Transverse colon (tissue), 4 donors: ENCODE data around the gene EPN2. TPM values are rescaled to one million over a fixed set of nuclear protein-coding genes. Genes with fewer than 3 reads are reported as not detected.

Experiments used
- DNase-seq: peaks from one replicate; pipeline ENCODE4 v3.0.0-alpha.2; 2019
- H3K27ac ChIP-seq, 4 donors: fragments of 200-600 bp; sonication (generic); 2 replicates each; pipeline ENCODE4 v1.5.1; 2016 to 2018; ENCODE audit warnings: inconsistent platforms in 4 of 4
- H3K27me3 ChIP-seq: fragments of 200-600 bp; sonication (generic); 2 replicates; pipeline ENCODE4 v1.5.1; 2017; ENCODE audit warnings: inconsistent platforms
- H3K36me3 ChIP-seq, 4 donors: fragments of 200-600 bp; sonication (generic); 2 replicates each; pipeline ENCODE4 v1.5.1; 2017 to 2019; ENCODE audit warnings: inconsistent platforms in 4 of 4
- H3K4me1 ChIP-seq, 4 donors: fragments of 200-600 bp; sonication (generic); 2 replicates each; pipeline ENCODE4 v1.5.1; 2017 to 2020; ENCODE audit warnings: inconsistent platforms in 4 of 4
- H3K4me3 ChIP-seq, 4 donors: fragments of 200-600 bp; sonication (generic); 1 replicate in 1 of 4; 2 replicates in 3 of 4; pipeline versions ENCODE4 v1.5.1 to v1.6.1; 2017 to 2019; ENCODE audit warnings: inconsistent platforms in 4 of 4
- H3K9me3 ChIP-seq, 2 donors: fragments of 200-600 bp; sonication (generic); 2 replicates each; pipeline ENCODE4 v1.5.1; 2017 to 2019; ENCODE audit warnings: inconsistent platforms in 2 of 2
- CTCF ChIP-seq, 5 experiments: fragments of 200-600 bp in 3 of 5; fragments of 450-650 bp in 2 of 5; sonication (generic) in 3 of 5; IDR thresholded peaks; 1 replicate in 2 of 5; 2 replicates in 3 of 5; pipeline ENCODE4 v1.5.1; 2016 to 2017; ENCODE audit warnings: antibody characterized with exemption in 5 of 5, inconsistent platforms in 3 of 5, mild to moderate bottlenecking in 2 of 5, moderate library complexity in 1 of 5
- EP300 ChIP-seq: sonication (generic); formaldehyde crosslinking; IDR thresholded peaks from one replicate; pipeline ENCODE4 v1.6.1; 2017; ENCODE audit warnings: antibody characterized with exemption, low read depth
- POLR2A ChIP-seq: fragments of 450-650 bp; IDR thresholded peaks from one replicate; pipeline ENCODE4 v1.6.1; 2016; ENCODE audit warnings: antibody characterized with exemption, mild to moderate bottlenecking, moderate library complexity
- POLR2AphosphoS5 ChIP-seq, 3 donors: sonication (generic); formaldehyde crosslinking; IDR thresholded peaks; one replicate each; pipeline ENCODE4 v1.6.1; 2016; ENCODE audit warnings: antibody characterized with exemption in 3 of 3
- WGBS, 2 donors: methylation state at CpG; one replicate each; pipeline ENCODE4 v1.1.5; 2018; ENCODE audit warnings: low coverage in 1 of 2; 5-methylcytosine and 5-hydroxymethylcytosine counted together
- in situ Hi-C, 4 donors: fragments of 200-750 bp; cut with MboI; loops; one replicate each; pipeline versions ENCODE4 v1.15.0 to v1.15.1; 2017; ENCODE audit warnings: low sequenced_read_pairs in 3 of 4, low pct_ligation_motif_present in 1 of 4, low pct_unique_long_range_greater_than_20kb in 1 of 4
- intact Hi-C: fragments of 100-400 bp; cut with DNase I; formaldehyde crosslinking; loops from one replicate; pipeline ENCODE4 v1.15.1; 2023; ENCODE audit warnings: low total_unique reads
- total RNA-seq, 4 donors: library from RNA; depleted of rRNA; stranded (reverse); fragments of >200 nt; gene quantifications; one replicate each; pipeline ENCODE4 v1.1.0, GENCODE V29; 2016

Gene EPN2
- total RNA-seq, 4 donors from 2014 or later, result 30.4 to 98.7 (median 65.5) TPM

- 97% methylated on average over 4 of the region's 4 CpGs; no CpG with 5 or more reads in 1 of the 2 donors for WGBS, 2 donors
- DNase-seq, result no peak
- peaks cover 2 to 12% (median 4%) of the 10 kb centered on the region in 4 donors for H3K4me1 ChIP-seq
- H3K36me3 ChIP-seq, result no peaks in the 10 kb centered on the region
- H3K27ac ChIP-seq, result no peak overlapping the region
- in situ Hi-C loops, result loop anchor here (5.0 to 25.0 kb wide), 5 partner anchors 77 to 397 kb away; partner anchors contain the start of gene ALDH3A2 (in 1 of the 4)
- H3K4me3 ChIP-seq, result no peak overlapping the region
- no peaks in the 10 kb centered on the region for H3K27me3 ChIP-seq
- TF ChIP-seq POLR2A (no peak), EP300 (no peak), POLR2AphosphoS5 (IDR thresholded peaks at IDR 0.05) (no peak), CTCF (IDR thresholded peaks at IDR 0.05) (no peak)
- H3K9me3 ChIP-seq, result no peaks in the 10 kb centered on the region
- intact Hi-C loops, result loop anchor here (5.0 to 10.0 kb wide), 3 partner anchors 69 to 397 kb away; no protein-coding TSS in a partner anchor
These were observed 131.1 kb downstream of the EPN2 start for GRCh38 chr17:19368229-19368628.

- Histone ChIP-seq H3K9me3 (no peaks in the 10 kb centered on the region), H3K27me3 (no peaks in the 10 kb centered on the region), H3K4me3 (no peak overlapping the region), H3K36me3 (no peaks in the 10 kb centered on the region), H3K4me1 (peaks cover 0 to 12% (median 4%) of the 10 kb centered on the region in 4 donors), H3K27ac (peak overlapping the region in 1 of 4 donors; percentile 18)
- peak in 1 of 3 donors; percentile 11 for TF ChIP-seq POLR2AphosphoS5 (IDR thresholded peaks at IDR 0.05)
- TF ChIP-seq CTCF (IDR thresholded peaks at IDR 0.05), result no peak
- intact Hi-C loops (loop anchor here (5.0 to 10.0 kb wide), 3 partner anchors 68 to 396 kb away; no protein-coding TSS in a partner anchor), in situ Hi-C loops (loop anchor here (5.0 to 25.0 kb wide), 5 partner anchors 76 to 396 kb away; partner anchors contain the start of gene ALDH3A2 (in 1 of the 4))
- WGBS, 2 donors, result 64 to 81% methylated on average over 6 to 16 of the region's 16 CpGs
- peak; percentile 65 for DNase-seq
These were observed 132.1 kb downstream of the EPN2 start for GRCh38 chr17:19369107-19369778.

GRCh38 chr17:19369846-19370492 is 132.8 kb downstream of the EPN2 start:
- in situ Hi-C loops, result loop anchor here (5.0 to 25.0 kb wide), 5 partner anchors 75 to 395 kb away; partner anchors contain the start of gene ALDH3A2 (in 1 of the 4)
- peak; percentile 43 for DNase-seq
- peak overlapping the region in 1 of 4 donors; percentile 5 for H3K27ac ChIP-seq

More at GRCh38 chr17:19369846-19370492, 132.8 kb downstream of the EPN2 start:
- WGBS, 2 donors, result 72% methylated on average over 12 of the region's 12 CpGs; no CpG with 5 or more reads in 1 of the 2 donors
- Histone ChIP-seq H3K4me1 (peaks cover 0 to 12% (median 4%) of the 10 kb centered on the region in 4 donors), H3K4me3 (no peak overlapping the region), H3K9me3 (no peaks in the 10 kb centered on the region), H3K36me3 (no peaks in the 10 kb centered on the region), H3K27me3 (no peaks in the 10 kb centered on the region)
- TF ChIP-seq POLR2A (no peak), EP300 (no peak), CTCF (IDR thresholded peaks at IDR 0.05) (no peak), POLR2AphosphoS5 (IDR thresholded peaks at IDR 0.05) (no peak)
- intact Hi-C loops, result loop anchor here (5.0 to 10.0 kb wide), 3 partner anchors 67 to 395 kb away; no protein-coding TSS in a partner anchor
